NCI-H460 (cell line): ENCODE measurements around the gene TMEM238L. TPM values are rescaled to one million over a fixed set of nuclear protein-coding genes. Genes with fewer than 3 reads are reported as not detected.

Experiments used
- DNase-seq: peaks from one replicate; pipeline ENCODE4 v3.0.0-alpha.2; 2016; ENCODE audit warnings: low read depth; ENCODE audit errors: extremely low read depth
- total RNA-seq: library from RNA; depleted of rRNA; stranded (reverse); fragments of >200 nt; shearing (Covaris generic); gene quantifications from 2 replicates; pipeline ENCODE4 v1.2.3, GENCODE V29; 2014

TMEM238L gene
- total RNA-seq, 1 experiment from 2014 or later: not detected

- DNase-seq: no peak
Measured at GRCh38 chr17:10777131-10777807, 26.6 kb downstream of the TMEM238L start.

GRCh38 chr17:10776381-10776780, 27.5 kb downstream of the TMEM238L start:
- no peak for DNase-seq

GRCh38 chr17:10775740-10776356, 28.1 kb downstream of the TMEM238L start:
- DNase-seq: no peak

- DNase-seq: no peak
Measured at GRCh38 chr17:10775058-10775457, 28.8 kb downstream of the TMEM238L start.

- DNase-seq: no peak
Measured at GRCh38 chr17:10773391-10773790, 30.5 kb downstream of the TMEM238L start.

GRCh38 chr17:10772425-10773380, 31.2 kb downstream of the TMEM238L start:
- peak; percentile 9 for DNase-seq

GRCh38 chr17:10771148-10771547, 32.8 kb downstream of the TMEM238L start:
- no peak for DNase-seq

- DNase-seq: no peak
Measured at GRCh38 chr17:10769840-10770239, 34.1 kb downstream of the TMEM238L start.

GRCh38 chr17:10768750-10769251, 35.1 kb downstream of the TMEM238L start:
- DNase-seq: no peak

GRCh38 chr17:10767232-10767631, 36.7 kb downstream of the TMEM238L start:
- no peak for DNase-seq

GRCh38 chr17:10762037-10762436, 41.9 kb downstream of the TMEM238L start:
- DNase-seq: no peak

- DNase-seq: no peak
Measured at GRCh38 chr17:10761281-10761680, 42.6 kb downstream of the TMEM238L start.

- no peak for DNase-seq
Measured at GRCh38 chr17:10758062-10758461, 45.8 kb downstream of the TMEM238L start.

GRCh38 chr17:10757647-10758046, 46.3 kb downstream of the TMEM238L start:
- no peak for DNase-seq

- DNase-seq: no peak
Measured at GRCh38 chr17:10757067-10757466, 46.8 kb downstream of the TMEM238L start.

- DNase-seq: no peak
Measured at GRCh38 chr17:10756619-10757018, 47.3 kb downstream of the TMEM238L start.

- no peak for DNase-seq
Measured at GRCh38 chr17:10756185-10756584, 47.7 kb downstream of the TMEM238L start.

- DNase-seq: no peak
Measured at GRCh38 chr17:10755592-10756127, 48.2 kb downstream of the TMEM238L start.

GRCh38 chr17:10754861-10755591, 48.9 kb downstream of the TMEM238L start:
- DNase-seq: no peak

- peak; percentile 26 for DNase-seq
Measured at GRCh38 chr17:10754109-10754508, 49.8 kb downstream of the TMEM238L start.
